HG03039 (cell line): ENCODE measurements around the gene BRICD5.

Experiments
- ATAC-seq: cut with Tn5 transposase; IDR thresholded peaks from one replicate; pipeline ENCODE4 v1.9.1; 2021; ENCODE audit warnings: mild to moderate bottlenecking, moderate library complexity; ENCODE audit not compliant: unreplicated experiment

Gene BRICD5

GRCh38 chr16:2237493-2238149 is 27.0 kb upstream of the BRICD5 start:
- ATAC-seq = no peak

GRCh38 chr16:2237102-2237482 is 26.4 kb upstream of the BRICD5 start:
- ATAC-seq = no peak

- ATAC-seq = no peak
These were observed 25.9 kb upstream of the BRICD5 start, which contains the start of gene DNASE1L2 for GRCh38 chr16:2236337-2237101. DNASE1L2 (plus strand) TSS chr16:2236444; CDS start chr16:2236817, 373 bp downstream.

GRCh38 chr16:2235695-2236336 is 25.2 kb upstream of the BRICD5 start:
- no peak for ATAC-seq

- ATAC-seq = no peak
These were observed 24.6 kb upstream of the BRICD5 start for GRCh38 chr16:2235234-2235651.

- ATAC-seq = no peak
These were observed 24.1 kb upstream of the BRICD5 start for GRCh38 chr16:2234813-2235170.

- no peak for ATAC-seq
These were observed 23.5 kb upstream of the BRICD5 start for GRCh38 chr16:2233872-2234812.

GRCh38 chr16:2233046-2233775 is 22.5 kb upstream of the BRICD5 start:
- ATAC-seq = no peak

- no peak for ATAC-seq
These were observed 21.7 kb upstream of the BRICD5 start for GRCh38 chr16:2232094-2232990.

GRCh38 chr16:2231016-2231931 is 20.6 kb upstream of the BRICD5 start:
- ATAC-seq = no peak

- ATAC-seq = no peak
These were observed 19.7 kb upstream of the BRICD5 start for GRCh38 chr16:2230376-2230775.

- ATAC-seq = no peak
These were observed 19.1 kb upstream of the BRICD5 start for GRCh38 chr16:2229632-2230250.

- ATAC-seq = no peak
These were observed 18.4 kb upstream of the BRICD5 start for GRCh38 chr16:2229091-2229490.

GRCh38 chr16:2228161-2228824 is 17.6 kb upstream of the BRICD5 start:
- no peak for ATAC-seq

GRCh38 chr16:2226918-2227317 is 16.3 kb upstream of the BRICD5 start:
- no peak for ATAC-seq

- no peak for ATAC-seq
These were observed 15.7 kb upstream of the BRICD5 start for GRCh38 chr16:2226245-2226793.

- peak; percentile 19 for ATAC-seq
These were observed 13.4 kb upstream of the BRICD5 start for GRCh38 chr16:2223942-2224486.
